HepG2 (cell line): Measurements from ENCODE around the gene CFD. TPM values are rescaled to one million over a fixed set of nuclear protein-coding genes. Genes with fewer than 3 reads are reported as not detected.

Source experiments
- PAWR ChIP-seq: sonication (generic); formaldehyde crosslinking; IDR thresholded peaks from 2 replicates; pipeline ENCODE4 v1.4.0; 2020; ENCODE audit warnings: missing genetic modification reagents, mild to moderate bottlenecking, borderline replicate concordance
- RBM39 ChIP-seq: fragments of 200-400 bp; formaldehyde crosslinking; IDR thresholded peaks from one replicate; pipeline ENCODE4 v1.6.1; 2018; ENCODE audit warnings: antibody characterized with exemption, mild to moderate bottlenecking, low read depth, low read length; ENCODE audit not compliant: poor library complexity, severe bottlenecking
- SAP130 ChIP-seq: IDR thresholded peaks from 2 replicates; pipeline ENCODE4 v1.6.1; 2016; ENCODE audit warnings: low read depth
- SCMH1 ChIP-seq: sonication (generic); formaldehyde crosslinking; IDR thresholded peaks from 2 replicates; pipeline ENCODE4 v1.9.0; 2021; ENCODE audit warnings: missing genetic modification reagents, mild to moderate bottlenecking, borderline replicate concordance
- TAF1 ChIP-seq: sonication (generic); formaldehyde crosslinking; IDR thresholded peaks from 2 replicates; pipeline ENCODE4 v1.4.0; 2020; ENCODE audit warnings: missing genetic modification reagents
- TGIF2 ChIP-seq: IDR thresholded peaks from 2 replicates; pipeline ENCODE4 v1.6.1; 2016; ENCODE audit warnings: control low read depth, missing compliant biosample characterization
- ZFP37 ChIP-seq: sonication (generic); formaldehyde crosslinking; IDR thresholded peaks from 2 replicates; pipeline ENCODE4 v1.4.0; 2020; ENCODE audit warnings: missing genetic modification reagents, borderline replicate concordance
- ZNF205 ChIP-seq: IDR thresholded peaks from 2 replicates; pipeline ENCODE4 v1.6.1; 2018; ENCODE audit warnings: missing biosample characterization, missing genetic modification reagents
- ZNF350 ChIP-seq: sonication (generic); formaldehyde crosslinking; IDR thresholded peaks from 2 replicates; pipeline ENCODE4 v1.4.0; 2020; ENCODE audit warnings: mild to moderate bottlenecking, low read depth, missing genetic modification reagents, borderline replicate concordance
- ZNF44 ChIP-seq: sonication (generic); formaldehyde crosslinking; IDR thresholded peaks from 2 replicates; pipeline ENCODE4 v1.5.1; 2020; ENCODE audit warnings: mild to moderate bottlenecking, missing genetic modification reagents
- ZNF616 ChIP-seq: sonication (generic); formaldehyde crosslinking; IDR thresholded peaks from 2 replicates; pipeline ENCODE4 v1.5.0; 2020; ENCODE audit warnings: low read depth, mild to moderate bottlenecking, missing genetic modification reagents
- ZNF720 ChIP-seq: sonication (generic); formaldehyde crosslinking; IDR thresholded peaks from 2 replicates; pipeline ENCODE4 v1.4.0; 2020; ENCODE audit warnings: missing genetic modification reagents
- ZNF782 ChIP-seq: sonication (generic); formaldehyde crosslinking; IDR thresholded peaks from 2 replicates; pipeline ENCODE4 v1.4.0; 2020; ENCODE audit warnings: missing genetic modification reagents, mild to moderate bottlenecking, borderline replicate concordance
- ZSCAN31 ChIP-seq: sonication (generic); formaldehyde crosslinking; IDR thresholded peaks from 2 replicates; pipeline ENCODE4 v1.5.0; 2020; ENCODE audit warnings: low read depth, mild to moderate bottlenecking, missing genetic modification reagents
- polyA plus RNA-seq, 8 experiments: library from polyadenylated mRNA; depleted of rRNA in 3 of 8; stranded (reverse) in 7 of 8; unstranded in 1 of 8; fragments of >200 nt; fragmentation: Illumina TruSeq in 4 of 8; extraction: Trizol in 4 of 8; gene quantifications; 2 replicates each; pipeline versions ENCODE4 v1.2.1 to v1.2.3, GENCODE V29; 2011 to 2016; ENCODE audit warnings: low read depth in 4 of 8, missing spikeins in 1 of 8, mixed read lengths in 1 of 8; ENCODE audit not compliant: insufficient read depth in 1 of 8
- total RNA-seq, 5 experiments: library from RNA; depleted of rRNA; stranded (reverse); fragments of >200 nt; fragmentation: Illumina TruSeq; extraction: Trizol; gene quantifications; 2 replicates each; pipeline ENCODE4 v1.2.3, GENCODE V29; 2016; ENCODE audit warnings: low read depth in 1 of 5
- TF ChIP-seq, protein P1 (sequence below): sonication (generic); formaldehyde crosslinking; IDR thresholded peaks from 2 replicates; pipeline ENCODE4 v1.4.0; 2020; ENCODE audit warnings: mild to moderate bottlenecking, missing genetic modification reagents, borderline replicate concordance
- TF ChIP-seq, protein P2 (sequence below), 2 experiments: sonication (generic) in 1 of 2; formaldehyde crosslinking in 1 of 2; IDR thresholded peaks; 2 replicates each; pipeline versions ENCODE4 v1.6.1 to v1.9.0; 2014 to 2022; ENCODE audit warnings: antibody characterized with exemption in 1 of 2, borderline replicate concordance in 1 of 2, inconsistent platforms in 1 of 2, low read depth in 1 of 2, missing genetic modification reagents in 1 of 2
- TF ChIP-seq, protein P3 (sequence below): sonication (generic); formaldehyde crosslinking; IDR thresholded peaks from 2 replicates; pipeline ENCODE4 v1.5.0; 2020; ENCODE audit warnings: missing genetic modification reagents

CFD gene
- total and polyA plus RNA-seq, 2 of the 13 experiments (the other 11 are each of a cell fraction or from before 2014, with no cell fraction given), result 2.3 to 4.6 TPM

DNA sequence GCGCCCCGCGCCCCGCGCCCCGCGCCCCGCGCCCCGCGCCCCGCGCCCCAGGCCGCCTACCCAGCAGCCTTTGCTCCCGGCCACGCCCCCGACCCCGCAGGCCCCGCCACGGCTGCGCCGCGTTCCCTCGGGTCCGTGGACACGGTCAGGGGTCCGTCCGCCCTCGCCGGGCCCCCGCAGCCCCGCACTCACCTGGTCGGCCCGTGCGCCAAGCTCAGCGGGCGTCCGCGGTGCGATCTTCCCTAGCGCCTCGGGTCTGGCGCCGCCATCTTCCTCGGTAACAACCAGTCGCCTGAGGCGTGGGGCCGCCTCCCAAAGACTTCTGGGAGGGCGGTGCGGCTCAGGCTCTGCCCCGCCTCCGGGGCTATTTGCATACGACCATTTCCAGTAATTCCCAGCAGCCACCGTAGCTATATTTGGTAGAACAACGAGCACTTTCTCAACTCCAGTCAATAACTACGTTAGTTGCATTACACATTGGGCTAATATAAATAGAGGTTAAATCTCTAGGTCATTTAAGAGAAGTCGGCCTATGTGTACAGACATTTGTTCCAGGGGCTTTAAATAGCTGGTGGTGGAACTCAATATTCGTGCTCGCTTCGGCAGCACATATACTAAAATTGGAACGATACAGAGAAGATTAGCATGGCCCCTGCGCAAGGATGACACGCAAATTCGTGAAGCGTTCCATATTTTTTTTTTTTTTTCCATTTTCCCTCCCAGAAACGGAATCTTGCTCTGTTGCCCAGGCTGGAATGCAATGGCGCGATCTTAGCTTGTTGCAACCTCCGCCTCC lies 33.6 kb downstream of the CFD start, which contains the start of the genes MED16 and RNU6-9 (continued):
- TF ChIP-seq, protein P1, sequence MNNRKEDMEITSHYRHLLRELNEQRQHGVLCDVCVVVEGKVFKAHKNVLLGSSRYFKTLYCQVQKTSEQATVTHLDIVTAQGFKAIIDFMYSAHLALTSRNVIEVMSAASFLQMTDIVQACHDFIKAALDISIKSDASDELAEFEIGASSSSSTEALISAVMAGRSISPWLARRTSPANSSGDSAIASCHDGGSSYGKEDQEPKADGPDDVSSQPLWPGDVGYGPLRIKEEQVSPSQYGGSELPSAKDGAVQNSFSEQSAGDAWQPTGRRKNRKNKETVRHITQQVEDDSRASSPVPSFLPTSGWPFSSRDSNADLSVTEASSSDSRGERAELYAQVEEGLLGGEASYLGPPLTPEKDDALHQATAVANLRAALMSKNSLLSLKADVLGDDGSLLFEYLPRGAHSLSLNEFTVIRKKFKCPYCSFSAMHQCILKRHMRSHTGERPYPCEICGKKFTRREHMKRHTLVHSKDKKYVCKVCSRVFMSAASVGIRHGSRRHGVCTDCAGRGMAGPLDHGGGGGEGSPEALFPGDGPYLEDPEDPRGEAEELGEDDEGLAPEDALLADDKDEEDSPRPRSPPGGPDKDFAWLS (CRISPR knock-in tag), result no peak
- TF ChIP-seq TAF1 (CRISPR knock-in tag) (peak; percentile 57; the same call in 1 of the 2 replicates), ZNF616 (CRISPR knock-in tag) (no peak), PAWR (no peak), ZNF44 (CRISPR knock-in tag) (no peak), SAP130 (CRISPR knock-in tag) (peak; percentile 75), ZNF782 (no peak), TGIF2 (CRISPR knock-in tag) (peak; percentile 50; the same call in 1 of the 2 replicates), SCMH1 (CRISPR knock-in tag) (no peak), ZNF205 (CRISPR knock-in tag) (no peak; the same call in 1 of the 2 replicates), ZSCAN31 (CRISPR knock-in tag) (no peak; the same call in 1 of the 2 replicates), ZNF720 (no peak), ZFP37 (CRISPR knock-in tag) (no peak), RBM39 (peak; percentile 50), ZNF350 (CRISPR knock-in tag) (peak; percentile 29; the same call in 1 of the 2 replicates)
- TF ChIP-seq, protein P2, sequence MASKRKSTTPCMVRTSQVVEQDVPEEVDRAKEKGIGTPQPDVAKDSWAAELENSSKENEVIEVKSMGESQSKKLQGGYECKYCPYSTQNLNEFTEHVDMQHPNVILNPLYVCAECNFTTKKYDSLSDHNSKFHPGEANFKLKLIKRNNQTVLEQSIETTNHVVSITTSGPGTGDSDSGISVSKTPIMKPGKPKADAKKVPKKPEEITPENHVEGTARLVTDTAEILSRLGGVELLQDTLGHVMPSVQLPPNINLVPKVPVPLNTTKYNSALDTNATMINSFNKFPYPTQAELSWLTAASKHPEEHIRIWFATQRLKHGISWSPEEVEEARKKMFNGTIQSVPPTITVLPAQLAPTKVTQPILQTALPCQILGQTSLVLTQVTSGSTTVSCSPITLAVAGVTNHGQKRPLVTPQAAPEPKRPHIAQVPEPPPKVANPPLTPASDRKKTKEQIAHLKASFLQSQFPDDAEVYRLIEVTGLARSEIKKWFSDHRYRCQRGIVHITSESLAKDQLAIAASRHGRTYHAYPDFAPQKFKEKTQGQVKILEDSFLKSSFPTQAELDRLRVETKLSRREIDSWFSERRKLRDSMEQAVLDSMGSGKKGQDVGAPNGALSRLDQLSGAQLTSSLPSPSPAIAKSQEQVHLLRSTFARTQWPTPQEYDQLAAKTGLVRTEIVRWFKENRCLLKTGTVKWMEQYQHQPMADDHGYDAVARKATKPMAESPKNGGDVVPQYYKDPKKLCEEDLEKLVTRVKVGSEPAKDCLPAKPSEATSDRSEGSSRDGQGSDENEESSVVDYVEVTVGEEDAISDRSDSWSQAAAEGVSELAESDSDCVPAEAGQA (IDR thresholded peaks at IDR 0.05; ENCODE audit: low read depth), result peak; percentile 49; the same call in 1 of the 2 replicates
- TF ChIP-seq, protein P2 (CRISPR knock-in tag; IDR thresholded peaks at IDR 0.05; ENCODE audit: borderline replicate concordance), result peak; percentile 71; the same call in 1 of the 2 replicates
- TF ChIP-seq, protein P3, sequence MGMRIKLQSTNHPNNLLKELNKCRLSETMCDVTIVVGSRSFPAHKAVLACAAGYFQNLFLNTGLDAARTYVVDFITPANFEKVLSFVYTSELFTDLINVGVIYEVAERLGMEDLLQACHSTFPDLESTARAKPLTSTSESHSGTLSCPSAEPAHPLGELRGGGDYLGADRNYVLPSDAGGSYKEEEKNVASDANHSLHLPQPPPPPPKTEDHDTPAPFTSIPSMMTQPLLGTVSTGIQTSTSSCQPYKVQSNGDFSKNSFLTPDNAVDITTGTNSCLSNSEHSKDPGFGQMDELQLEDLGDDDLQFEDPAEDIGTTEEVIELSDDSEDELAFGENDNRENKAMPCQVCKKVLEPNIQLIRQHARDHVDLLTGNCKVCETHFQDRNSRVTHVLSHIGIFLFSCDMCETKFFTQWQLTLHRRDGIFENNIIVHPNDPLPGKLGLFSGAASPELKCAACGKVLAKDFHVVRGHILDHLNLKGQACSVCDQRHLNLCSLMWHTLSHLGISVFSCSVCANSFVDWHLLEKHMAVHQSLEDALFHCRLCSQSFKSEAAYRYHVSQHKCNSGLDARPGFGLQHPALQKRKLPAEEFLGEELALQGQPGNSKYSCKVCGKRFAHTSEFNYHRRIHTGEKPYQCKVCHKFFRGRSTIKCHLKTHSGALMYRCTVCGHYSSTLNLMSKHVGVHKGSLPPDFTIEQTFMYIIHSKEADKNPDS (CRISPR knock-in tag), result no peak
